ENCODE measurements around the gene SH3YL1.

- no peak for TF ChIP-seq POLR2AphosphoS5 (IDR thresholded peaks at IDR 0.05; ENCODE audit: low read depth, low read length)
- no peak for TF ChIP-seq POLR2A (IDR thresholded peaks at IDR 0.05; ENCODE audit: low read depth, low read length)
Observed at GRCh38 chr2:216068-216467, 47.8 kb downstream of the SH3YL1 start.

Data from GM12891 (cell line).